ENCODE measurements around the gene GRHPR.

GRCh38 chr9:37430841-37431597 is 8.5 kb downstream of the GRHPR start:
- peak; percentile 34 for TF ChIP-seq CTCF (IDR thresholded peaks at IDR 0.05)
- no peak for TF ChIP-seq EZH2phosphoT487 (IDR thresholded peaks at IDR 0.05)
- no peak for TF ChIP-seq EZH2 (IDR thresholded peaks at IDR 0.05)

Data from neural progenitor cell (in vitro differentiated cells).